Astrocyte of the spinal cord (primary cell): ENCODE data around the gene ABCC10.

ENCODE experiments used
- DNase-seq: peaks from one replicate; pipeline ENCODE4 v3.0.0; 2011; ENCODE audit warnings: low read depth, low spot score
- H3K4me3 ChIP-seq: 2 replicates; pipeline ENCODE4 v1.5.1; 2011; ENCODE audit warnings: low read depth, mild to moderate bottlenecking, low read length, moderate library complexity
- in situ Hi-C: cut with HindIII; loops from 2 replicates; pipeline ENCODE4 v1.10.0; 2017; ENCODE audit warnings: low sequenced_read_pairs
- TF ChIP-seq, protein P1 (sequence below): IDR thresholded peaks from 2 replicates; pipeline ENCODE4 v1.5.1; 2012; ENCODE audit warnings: low read depth, mild to moderate bottlenecking, low read length, inconsistent platforms

ABCC10 gene

DNA sequence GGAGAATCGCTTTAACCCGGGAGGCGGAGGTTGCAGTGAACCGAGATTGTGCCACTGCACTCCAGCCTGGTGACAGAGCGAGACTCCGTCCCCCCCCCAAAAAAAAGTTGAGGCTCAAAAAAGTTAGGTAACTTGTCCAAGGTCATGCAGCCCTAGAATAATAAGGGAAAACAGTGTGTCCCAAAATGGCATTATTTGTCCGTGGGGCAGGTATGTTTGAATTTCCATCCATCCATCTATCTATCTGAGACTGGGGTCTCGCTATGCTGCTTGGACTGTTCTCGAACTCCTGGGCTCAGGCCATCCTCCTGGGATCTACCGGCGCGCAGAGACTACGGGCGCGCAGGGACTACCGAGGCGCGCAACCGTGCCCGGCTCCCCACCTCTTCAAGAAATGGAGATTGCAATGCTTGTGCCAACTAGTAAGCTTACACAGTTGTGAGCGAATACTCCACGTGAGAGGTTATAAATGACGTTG, 374 bp upstream of the ABCC10 start:
- in situ Hi-C loops, result no loop called here
- H3K4me3 ChIP-seq, result peak overlapping the region; percentile 72
- TF ChIP-seq, protein P1, sequence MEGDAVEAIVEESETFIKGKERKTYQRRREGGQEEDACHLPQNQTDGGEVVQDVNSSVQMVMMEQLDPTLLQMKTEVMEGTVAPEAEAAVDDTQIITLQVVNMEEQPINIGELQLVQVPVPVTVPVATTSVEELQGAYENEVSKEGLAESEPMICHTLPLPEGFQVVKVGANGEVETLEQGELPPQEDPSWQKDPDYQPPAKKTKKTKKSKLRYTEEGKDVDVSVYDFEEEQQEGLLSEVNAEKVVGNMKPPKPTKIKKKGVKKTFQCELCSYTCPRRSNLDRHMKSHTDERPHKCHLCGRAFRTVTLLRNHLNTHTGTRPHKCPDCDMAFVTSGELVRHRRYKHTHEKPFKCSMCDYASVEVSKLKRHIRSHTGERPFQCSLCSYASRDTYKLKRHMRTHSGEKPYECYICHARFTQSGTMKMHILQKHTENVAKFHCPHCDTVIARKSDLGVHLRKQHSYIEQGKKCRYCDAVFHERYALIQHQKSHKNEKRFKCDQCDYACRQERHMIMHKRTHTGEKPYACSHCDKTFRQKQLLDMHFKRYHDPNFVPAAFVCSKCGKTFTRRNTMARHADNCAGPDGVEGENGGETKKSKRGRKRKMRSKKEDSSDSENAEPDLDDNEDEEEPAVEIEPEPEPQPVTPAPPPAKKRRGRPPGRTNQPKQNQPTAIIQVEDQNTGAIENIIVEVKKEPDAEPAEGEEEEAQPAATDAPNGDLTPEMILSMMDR, result no peak
- no peak for DNase-seq

DNA sequence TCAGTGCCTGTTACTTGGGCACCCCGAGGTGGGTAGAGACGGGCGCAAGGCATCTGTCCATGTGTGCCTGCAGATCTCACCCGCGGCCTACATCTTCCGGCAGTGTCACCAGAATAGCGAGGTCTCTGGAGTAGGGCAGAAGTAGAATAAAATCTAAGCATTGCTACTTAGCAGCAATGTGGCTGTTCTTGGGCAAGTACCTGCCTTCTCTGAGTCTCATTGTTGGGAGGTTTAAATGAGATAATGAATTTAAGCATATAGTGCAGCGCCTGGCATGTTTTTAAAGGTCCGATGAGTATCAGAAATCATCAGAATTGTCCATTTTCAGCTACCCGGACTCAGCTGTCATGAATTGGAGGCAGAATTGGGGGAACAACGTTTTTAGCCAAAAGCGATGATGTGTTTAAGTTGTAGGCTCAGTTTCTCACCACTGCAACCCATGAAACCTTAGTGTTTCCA, 800 bp downstream of the ABCC10 start:
- in situ Hi-C loops, result no loop called here
- TF ChIP-seq, protein P1, result no peak
- peak overlapping the region; percentile 72 for H3K4me3 ChIP-seq
- DNase-seq, result no peak

DNA sequence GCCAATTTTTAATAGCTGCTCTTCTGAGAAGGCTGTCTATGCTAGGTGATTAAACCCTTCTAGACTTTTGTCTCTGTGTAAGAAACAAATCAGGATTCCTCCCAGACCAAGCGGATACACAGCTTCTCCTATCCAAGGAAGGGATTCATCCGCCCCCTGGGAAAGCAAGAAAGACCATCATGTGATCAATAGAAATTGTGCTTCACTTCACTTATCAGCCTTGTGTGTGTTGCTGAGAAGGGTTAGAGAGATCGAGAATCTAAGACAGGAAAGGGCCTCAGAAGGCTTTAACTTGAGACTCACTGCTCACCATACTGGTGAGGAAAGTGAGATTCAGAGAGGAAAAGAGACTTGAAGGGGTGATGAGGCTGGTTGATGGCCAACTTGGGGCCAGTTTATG, 1.5 kb downstream of the ABCC10 start:
- in situ Hi-C loops, result no loop called here
- peak overlapping the region; percentile 72 for H3K4me3 ChIP-seq
- no peak for DNase-seq
- TF ChIP-seq, protein P1, result no peak

DNA sequence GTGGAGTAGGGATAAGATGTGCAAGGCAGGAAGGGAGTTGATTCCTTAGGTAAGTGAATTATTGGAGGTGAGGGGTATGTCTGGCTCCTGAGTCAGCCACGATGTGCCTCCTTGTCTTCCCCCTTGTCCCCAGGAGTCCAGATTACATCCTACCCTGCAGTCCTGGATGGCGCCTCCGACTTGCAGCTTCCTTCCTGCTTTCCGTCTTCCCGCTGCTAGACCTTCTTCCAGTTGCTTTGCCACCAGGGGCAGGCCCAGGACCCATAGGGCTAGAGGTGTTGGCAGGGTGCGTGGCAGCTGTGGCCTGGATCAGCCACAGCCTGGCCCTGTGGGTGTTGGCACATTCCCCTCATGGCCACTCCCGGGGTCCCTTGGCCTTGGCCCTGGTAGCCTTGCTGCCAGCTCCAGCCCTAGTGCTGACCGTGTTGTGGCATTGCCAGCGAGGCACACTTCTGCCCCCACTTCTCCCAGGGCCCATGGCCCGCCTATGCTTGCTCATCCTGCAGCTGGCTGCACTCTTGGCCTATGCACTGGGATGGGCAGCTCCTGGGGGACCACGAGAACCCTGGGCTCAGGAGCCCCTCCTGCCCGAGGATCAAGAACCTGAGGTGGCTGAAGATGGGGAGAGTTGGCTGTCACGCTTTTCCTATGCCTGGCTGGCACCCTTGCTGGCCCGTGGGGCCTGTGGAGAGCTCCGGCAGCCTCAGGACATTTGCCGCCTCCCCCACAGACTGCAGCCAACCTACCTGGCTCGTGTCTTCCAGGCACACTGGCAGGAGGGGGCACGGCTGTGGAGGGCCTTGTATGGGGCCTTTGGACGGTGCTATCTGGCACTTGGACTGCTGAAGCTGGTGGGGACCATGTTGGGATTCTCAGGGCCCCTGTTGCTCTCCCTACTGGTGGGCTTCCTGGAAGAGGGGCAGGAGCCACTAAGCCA, 4.9 kb downstream of the ABCC10 start:
- no peak overlapping the region for H3K4me3 ChIP-seq
- in situ Hi-C loops, result no loop called here
- no peak for DNase-seq
- TF ChIP-seq, protein P1, result no peak

DNA sequence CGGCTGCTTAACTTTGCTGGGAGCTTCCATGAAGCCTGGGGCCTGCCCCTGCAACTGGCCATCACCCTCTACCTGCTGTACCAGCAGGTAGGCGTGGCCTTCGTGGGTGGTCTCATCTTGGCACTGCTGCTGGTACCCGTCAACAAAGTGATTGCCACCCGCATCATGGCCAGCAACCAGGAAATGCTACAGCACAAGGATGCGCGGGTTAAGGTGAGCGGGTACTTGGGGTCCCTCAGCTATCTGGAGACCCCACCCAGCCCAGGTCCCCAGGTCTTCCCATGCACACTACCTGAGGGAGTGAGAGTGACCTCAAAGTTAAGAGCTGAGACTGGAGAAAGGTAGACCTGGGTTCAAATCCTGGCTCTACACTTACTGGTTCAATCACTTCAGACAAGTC, 5.8 kb downstream of the ABCC10 start:
- in situ Hi-C loops, result no loop called here
- TF ChIP-seq, protein P1, result no peak
- no peak for DNase-seq
- H3K4me3 ChIP-seq, result no peak overlapping the region

DNA sequence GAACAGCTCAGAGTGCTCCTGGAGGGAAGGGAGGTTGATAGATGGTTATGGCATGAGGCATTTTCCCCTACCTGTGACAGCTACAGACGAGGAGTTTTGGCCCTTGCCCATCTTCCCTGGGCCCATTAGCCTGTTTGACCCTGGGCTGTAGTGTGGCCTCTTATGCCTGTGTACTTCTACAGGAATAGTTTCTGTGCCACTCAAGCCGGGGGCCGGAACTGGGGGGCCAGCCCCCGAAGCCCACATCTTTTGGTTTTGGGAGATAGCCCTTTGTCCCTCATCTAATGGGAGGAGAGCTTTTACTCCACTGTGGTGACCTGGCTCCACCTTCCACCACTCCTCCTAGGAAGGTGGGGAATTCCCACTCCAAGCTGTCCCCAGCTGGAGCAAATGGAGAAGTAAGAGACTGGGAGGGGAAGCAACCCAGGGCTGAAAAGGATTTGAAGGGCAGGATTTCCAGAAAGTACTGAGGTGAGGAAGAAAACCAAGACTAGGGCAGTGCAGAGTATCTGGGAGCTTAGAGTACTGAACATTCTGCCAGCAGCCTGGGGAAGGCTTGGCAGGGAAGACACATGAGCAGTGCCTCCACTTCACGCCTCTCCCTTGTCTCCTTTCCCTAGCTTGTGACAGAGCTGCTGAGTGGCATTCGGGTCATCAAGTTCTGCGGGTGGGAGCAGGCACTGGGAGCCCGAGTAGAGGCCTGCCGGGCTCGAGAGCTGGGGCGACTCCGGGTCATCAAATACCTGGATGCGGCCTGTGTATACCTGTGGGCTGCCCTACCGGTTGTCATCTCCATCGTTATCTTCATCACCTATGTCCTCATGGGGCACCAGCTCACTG, 6.9 kb downstream of the ABCC10 start:
- no peak for DNase-seq
- TF ChIP-seq, protein P1, result no peak
- H3K4me3 ChIP-seq, result no peak overlapping the region

More for the DNA sequence above, 6.9 kb downstream of the ABCC10 start:
- in situ Hi-C loops, result no loop called here
